Measurements from ENCODE around the gene CAMK1D.
"Not testable (repeated sequence)": the region's sequence is repeated elsewhere in the genome, so short reads cannot be mapped to it uniquely, and the experiment has no call there.

The CAMK1D gene

GRCh38 chr10:12341526-12341925, 7.8 kb upstream of the CAMK1D start:
- no peak for DNase-seq

DNA sequence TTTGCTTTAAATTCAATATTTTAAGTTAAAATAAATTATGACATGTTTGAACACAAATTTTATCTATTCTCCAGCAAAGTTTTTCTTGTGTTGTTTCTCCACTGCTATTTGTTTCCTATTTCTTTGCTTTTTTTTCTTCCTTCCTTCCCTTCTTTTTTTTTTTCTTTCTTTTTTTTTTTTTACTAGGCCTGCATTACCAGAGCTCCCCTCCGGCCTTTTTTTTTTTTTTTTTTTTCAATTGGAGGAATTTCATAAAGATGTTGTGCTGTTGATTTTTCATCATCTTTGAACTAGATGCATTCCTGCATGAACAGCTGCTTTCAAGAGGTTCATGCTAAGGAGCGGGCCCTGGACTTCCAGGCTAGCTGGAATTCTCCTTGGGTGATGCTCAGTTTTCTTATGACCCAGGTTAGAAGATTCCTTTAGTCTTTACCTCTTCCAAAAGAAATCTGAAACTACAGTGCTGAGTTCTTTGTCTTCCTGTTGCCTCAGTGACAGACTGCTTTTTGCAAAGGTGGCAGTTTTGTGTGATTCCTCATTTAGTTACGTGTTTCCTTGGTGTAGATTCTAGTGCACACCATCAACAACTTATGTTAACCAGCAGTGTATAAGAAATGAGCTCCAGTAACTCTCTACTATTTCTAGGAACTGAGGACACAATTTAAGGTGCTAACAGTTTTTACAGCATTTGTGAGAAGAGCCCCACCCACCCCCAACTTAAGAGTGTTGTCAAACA, 4.8 kb upstream of the CAMK1D start:
- no peak for DNase-seq

DNA sequence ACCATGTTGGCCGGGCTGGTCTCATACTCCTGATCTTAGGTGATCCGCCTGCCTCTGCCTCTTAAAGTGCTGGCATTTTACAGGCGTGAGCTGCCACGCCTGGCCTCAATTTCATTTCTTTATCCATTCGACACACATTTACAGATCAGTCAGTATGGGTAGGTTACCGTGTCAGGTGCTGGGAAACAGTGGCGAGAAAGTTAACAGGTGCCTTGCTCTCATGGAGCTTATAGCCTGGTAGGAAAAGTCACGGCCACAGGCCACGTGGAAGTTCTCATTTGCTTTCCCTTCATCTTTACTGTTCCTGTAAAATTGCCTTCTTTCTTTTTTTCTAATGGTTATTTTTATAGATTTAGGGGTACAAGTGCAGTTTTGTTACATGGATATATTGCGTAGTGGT, 2.6 kb upstream of the CAMK1D start:
- DNase-seq: no peak

GRCh38 chr10:12348294-12348869, 965 bp upstream of the CAMK1D start:
- no peak for DNase-seq

DNA sequence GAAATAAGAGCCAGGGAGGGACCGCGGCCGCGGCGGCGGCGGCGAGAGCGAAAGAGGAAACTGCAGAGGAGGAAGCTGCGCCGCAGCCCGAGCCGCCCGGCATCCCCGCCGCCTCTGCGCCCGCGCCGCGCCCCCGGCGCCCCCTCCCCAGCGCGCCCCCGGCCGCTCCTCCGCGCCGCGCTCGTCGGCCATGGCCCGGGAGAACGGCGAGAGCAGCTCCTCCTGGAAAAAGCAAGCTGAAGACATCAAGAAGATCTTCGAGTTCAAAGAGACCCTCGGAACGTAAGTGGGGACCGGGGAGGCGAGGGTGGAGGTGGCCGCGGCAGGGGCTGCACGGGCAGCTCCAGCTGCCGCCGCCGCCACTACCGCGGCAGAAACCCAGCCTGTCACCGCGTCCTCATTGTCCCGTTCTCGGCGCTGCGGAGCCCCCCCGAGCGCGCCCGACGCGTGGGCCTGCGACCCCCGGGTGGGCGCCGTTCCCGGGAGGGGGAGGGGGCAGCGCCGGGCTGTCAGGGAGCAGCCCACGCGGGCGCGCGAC, 351 bp downstream of the CAMK1D start:
- DNase-seq: no peak

- DNase-seq: peak; percentile 25
Measured at GRCh38 chr10:12350167-12350872, 973 bp downstream of the CAMK1D start.

DNA sequence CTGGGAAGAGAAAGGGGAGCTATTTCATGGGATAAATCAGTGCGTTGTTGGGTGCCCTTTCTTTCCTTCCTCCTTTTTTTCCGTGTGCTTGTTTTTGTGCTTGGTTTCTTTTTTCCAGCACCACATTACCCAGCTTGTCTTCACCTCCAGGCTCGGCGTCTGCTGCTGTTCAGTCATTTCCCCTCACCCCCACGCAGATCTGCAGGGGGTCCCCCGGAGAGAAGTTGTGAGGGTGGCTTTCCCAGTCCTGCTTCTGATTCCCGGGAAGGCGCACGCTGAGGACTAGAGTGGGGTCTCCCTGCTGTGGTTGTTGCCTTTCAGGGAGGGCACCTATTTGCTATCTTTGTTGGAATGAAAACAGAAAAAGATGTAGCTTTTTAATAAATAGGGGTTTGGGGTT, 1.6 kb downstream of the CAMK1D start:
- no peak for DNase-seq

DNA sequence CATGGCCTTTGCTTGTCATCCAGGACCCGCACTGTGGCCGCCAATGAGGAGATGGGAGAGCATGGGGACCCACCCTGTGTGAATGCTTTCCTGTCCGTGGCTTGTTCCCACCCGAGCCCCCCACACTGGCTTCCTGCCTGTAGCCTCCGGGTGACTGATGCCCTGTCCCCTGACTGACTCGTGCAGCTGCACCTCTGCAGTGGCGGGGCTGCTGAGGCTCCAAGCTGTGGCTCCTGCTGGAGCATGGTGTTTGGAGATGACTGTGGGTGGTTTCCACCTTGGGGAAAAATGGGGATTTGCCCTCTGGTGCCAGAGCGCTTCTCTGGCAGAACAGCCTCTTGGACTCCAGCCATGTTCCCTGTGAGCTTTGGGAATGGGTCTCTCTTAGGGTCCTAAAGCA, 2.1 kb downstream of the CAMK1D start:
- no peak for DNase-seq

- DNase-seq: no peak
Measured at GRCh38 chr10:12351889-12352288, 2.5 kb downstream of the CAMK1D start.

- DNase-seq: no peak
Measured at GRCh38 chr10:12353399-12354242, 4.3 kb downstream of the CAMK1D start.

DNA sequence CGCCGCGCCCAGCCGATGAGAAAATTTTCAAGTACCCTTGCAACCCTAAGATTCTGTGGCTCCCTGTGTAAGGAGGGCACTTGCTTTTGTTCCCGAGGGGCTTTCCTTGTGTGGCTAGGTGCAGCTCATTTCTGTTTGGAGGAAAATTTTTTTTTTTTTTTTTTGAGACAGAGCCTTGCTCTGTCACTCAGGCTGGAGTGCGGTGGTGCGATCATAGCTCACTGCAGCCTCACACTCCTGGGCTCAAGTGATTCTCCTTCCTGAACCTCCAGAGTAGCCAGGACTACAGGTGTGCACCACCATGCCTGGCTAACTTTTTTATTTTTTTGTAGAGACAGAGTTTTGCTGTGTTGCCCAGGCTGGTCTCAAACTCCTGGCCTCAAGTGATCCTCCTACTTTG, 5.3 kb downstream of the CAMK1D start:
- DNase-seq: not testable (repeated sequence)

GRCh38 chr10:12355384-12355783, 6.0 kb downstream of the CAMK1D start:
- no peak for DNase-seq

GRCh38 chr10:12357525-12358151, 8.3 kb downstream of the CAMK1D start:
- DNase-seq: no peak

DNA sequence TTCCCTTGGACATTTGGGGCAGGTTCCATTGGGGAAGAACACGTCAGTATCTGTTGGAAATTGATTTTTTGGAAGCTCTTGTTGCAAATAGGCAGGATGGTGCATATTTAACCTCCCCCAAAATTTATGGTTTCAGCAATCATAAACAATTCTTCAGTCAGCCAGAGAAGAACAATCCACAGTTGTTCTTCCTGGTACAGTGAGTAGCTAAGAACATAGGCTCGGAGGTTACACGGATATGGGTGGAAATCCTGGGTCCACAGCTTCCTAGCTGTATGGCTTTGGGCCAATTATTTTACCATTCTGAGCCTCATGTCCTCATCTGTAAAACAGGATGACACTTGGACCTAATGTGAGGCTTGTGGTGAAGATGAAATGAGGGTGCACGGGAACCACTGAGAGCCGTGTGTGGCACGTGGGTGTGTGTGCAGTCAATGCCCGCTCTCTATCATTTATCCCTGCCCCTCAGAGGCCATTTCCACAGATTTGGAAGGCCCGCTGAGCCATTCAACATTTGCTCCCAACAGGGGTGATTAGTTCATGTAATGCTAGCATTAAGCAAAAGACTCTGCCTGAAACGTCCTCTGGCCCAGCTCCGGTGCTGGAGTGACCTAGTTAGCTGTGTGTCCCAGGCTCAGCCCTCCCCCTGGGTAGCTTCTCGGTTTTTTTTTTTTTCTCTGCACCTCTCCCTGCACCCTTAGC, 9.7 kb downstream of the CAMK1D start:
- DNase-seq: no peak

GRCh38 chr10:12360461-12360860, 11.1 kb downstream of the CAMK1D start:
- no peak for DNase-seq

GRCh38 chr10:12361115-12361514, 11.8 kb downstream of the CAMK1D start:
- DNase-seq: not testable (repeated sequence)

GRCh38 chr10:12364559-12364958, 15.2 kb downstream of the CAMK1D start:
- no peak for DNase-seq

DNA sequence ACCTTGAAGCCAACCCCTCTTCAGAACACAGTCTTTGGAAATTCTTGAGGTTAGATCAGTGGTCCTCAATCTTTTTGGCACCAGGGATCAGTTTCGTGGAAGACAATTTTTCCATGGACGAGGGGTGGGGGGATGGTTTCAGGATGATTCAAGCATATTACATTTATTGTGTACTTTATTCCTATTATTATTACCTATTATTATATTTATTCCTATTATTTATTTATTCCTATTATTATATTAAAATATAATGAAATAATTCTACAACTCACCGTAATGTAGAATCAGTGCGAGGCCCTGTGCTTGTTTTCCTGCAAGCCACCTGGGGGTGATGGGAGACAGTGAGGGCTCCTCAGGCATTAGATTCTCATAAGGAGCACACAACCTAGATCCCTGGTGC, 17.9 kb downstream of the CAMK1D start:
- no peak for DNase-seq

DNA sequence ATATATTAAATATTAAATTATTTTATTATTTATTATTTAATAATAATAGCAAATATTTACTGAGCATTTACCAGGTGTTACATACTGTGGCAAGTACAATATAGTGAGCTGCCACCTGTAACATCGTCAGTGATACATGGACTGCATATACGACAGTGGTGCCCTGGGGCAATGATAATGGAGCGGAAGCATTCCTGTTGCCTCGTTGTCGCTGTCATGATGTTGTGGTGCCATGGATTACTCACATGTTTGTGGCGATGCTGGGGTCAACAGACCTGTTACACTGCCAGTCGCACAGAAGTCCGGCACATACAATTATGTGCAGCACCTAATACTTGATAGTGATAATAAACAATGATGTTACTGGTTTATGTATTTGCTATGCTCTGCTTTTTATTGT, 20.6 kb downstream of the CAMK1D start:
- DNase-seq: no peak

- DNase-seq: no peak
Measured at GRCh38 chr10:12372846-12373245, 23.5 kb downstream of the CAMK1D start.

- no peak for DNase-seq
Measured at GRCh38 chr10:12375076-12375504, 25.7 kb downstream of the CAMK1D start.

- no peak for DNase-seq
Measured at GRCh38 chr10:12376211-12376610, 26.9 kb downstream of the CAMK1D start.

All from fibroblast of skin of right biceps (primary cell).